ENCODE results near the gene STAB2.

STAB2 gene

GRCh38 chr12:103745962-103746361 is 158.9 kb downstream of the STAB2 start:
- H3K27ac ChIP-seq (ENCODE audit: low read depth, low read length), result no peak overlapping the region
- no peaks in the 10 kb centered on the region for H3K9me3 ChIP-seq (ENCODE audit: control insufficient read depth, insufficient read depth, low read depth, low read length)
- peaks cover 4% of the 10 kb centered on the region for H3K4me1 ChIP-seq (ENCODE audit: control insufficient read depth, insufficient read depth, low read length)
- no peaks in the 10 kb centered on the region for H3K36me3 ChIP-seq (ENCODE audit: control insufficient read depth, insufficient read depth, low read length)
- H3K4me3 ChIP-seq (ENCODE audit: low read depth, low read length), result no peak overlapping the region
- H3K9ac ChIP-seq (ENCODE audit: low read length), result no peak overlapping the region
- no peaks in the 10 kb centered on the region for H3K27me3 ChIP-seq (ENCODE audit: control insufficient read depth, insufficient read depth, low read length)

- H3K4me3 ChIP-seq (ENCODE audit: low read depth, low read length), result no peak overlapping the region
- no peaks in the 10 kb centered on the region for H3K27me3 ChIP-seq (ENCODE audit: control insufficient read depth, insufficient read depth, low read length)
- peaks cover 4% of the 10 kb centered on the region for H3K4me1 ChIP-seq (ENCODE audit: control insufficient read depth, insufficient read depth, low read length)
- H3K36me3 ChIP-seq (ENCODE audit: control insufficient read depth, insufficient read depth, low read length), result no peaks in the 10 kb centered on the region
- H3K27ac ChIP-seq (ENCODE audit: low read depth, low read length), result no peak overlapping the region
- H3K9ac ChIP-seq (ENCODE audit: low read length), result no peak overlapping the region
- no peaks in the 10 kb centered on the region for H3K9me3 ChIP-seq (ENCODE audit: control insufficient read depth, insufficient read depth, low read depth, low read length)
Observed at GRCh38 chr12:103748002-103748401, 160.9 kb downstream of the STAB2 start.

GRCh38 chr12:103748875-103749274 is 161.8 kb downstream of the STAB2 start:
- Histone ChIP-seq H3K36me3 (ENCODE audit: control insufficient read depth, insufficient read depth, low read length) (no peaks in the 10 kb centered on the region), H3K4me1 (ENCODE audit: control insufficient read depth, insufficient read depth, low read length) (peaks cover 4% of the 10 kb centered on the region), H3K27me3 (ENCODE audit: control insufficient read depth, insufficient read depth, low read length) (no peaks in the 10 kb centered on the region), H3K9ac (ENCODE audit: low read length) (no peak overlapping the region), H3K9me3 (ENCODE audit: control insufficient read depth, insufficient read depth, low read depth, low read length) (no peaks in the 10 kb centered on the region), H3K27ac (ENCODE audit: low read depth, low read length) (no peak overlapping the region), H3K4me3 (ENCODE audit: low read depth, low read length) (no peak overlapping the region)

- H3K4me1 ChIP-seq (ENCODE audit: control insufficient read depth, insufficient read depth, low read length), result no peaks in the 10 kb centered on the region
- no peak overlapping the region for H3K4me3 ChIP-seq (ENCODE audit: low read depth, low read length)
- no peak overlapping the region for H3K9ac ChIP-seq (ENCODE audit: low read length)
- H3K27me3 ChIP-seq (ENCODE audit: control insufficient read depth, insufficient read depth, low read length), result no peaks in the 10 kb centered on the region
- no peaks in the 10 kb centered on the region for H3K36me3 ChIP-seq (ENCODE audit: control insufficient read depth, insufficient read depth, low read length)
- no peak overlapping the region for H3K27ac ChIP-seq (ENCODE audit: low read depth, low read length)
- H3K9me3 ChIP-seq (ENCODE audit: control insufficient read depth, insufficient read depth, low read depth, low read length), result no peaks in the 10 kb centered on the region
Observed at GRCh38 chr12:103751171-103751570, 164.1 kb downstream of the STAB2 start.

GRCh38 chr12:103751600-103751999 is 164.5 kb downstream of the STAB2 start:
- Histone ChIP-seq H3K4me1 (ENCODE audit: control insufficient read depth, insufficient read depth, low read length) (no peaks in the 10 kb centered on the region), H3K4me3 (ENCODE audit: low read depth, low read length) (no peak overlapping the region), H3K9me3 (ENCODE audit: control insufficient read depth, insufficient read depth, low read depth, low read length) (no peaks in the 10 kb centered on the region), H3K36me3 (ENCODE audit: control insufficient read depth, insufficient read depth, low read length) (no peaks in the 10 kb centered on the region), H3K27me3 (ENCODE audit: control insufficient read depth, insufficient read depth, low read length) (no peaks in the 10 kb centered on the region), H3K27ac (ENCODE audit: low read depth, low read length) (no peak overlapping the region), H3K9ac (ENCODE audit: low read length) (no peak overlapping the region)

- Histone ChIP-seq H3K27me3 (ENCODE audit: control insufficient read depth, insufficient read depth, low read length) (no peaks in the 10 kb centered on the region), H3K27ac (ENCODE audit: low read depth, low read length) (no peak overlapping the region), H3K9me3 (ENCODE audit: control insufficient read depth, insufficient read depth, low read depth, low read length) (no peaks in the 10 kb centered on the region), H3K9ac (ENCODE audit: low read length) (no peak overlapping the region), H3K4me3 (ENCODE audit: low read depth, low read length) (no peak overlapping the region), H3K4me1 (ENCODE audit: control insufficient read depth, insufficient read depth, low read length) (no peaks in the 10 kb centered on the region), H3K36me3 (ENCODE audit: control insufficient read depth, insufficient read depth, low read length) (no peaks in the 10 kb centered on the region)
Observed at GRCh38 chr12:103755425-103755824, 168.4 kb downstream of the STAB2 start.

GRCh38 chr12:103756443-103756842 is 169.4 kb downstream of the STAB2 start:
- Histone ChIP-seq H3K36me3 (ENCODE audit: control insufficient read depth, insufficient read depth, low read length) (no peaks in the 10 kb centered on the region), H3K4me3 (ENCODE audit: low read depth, low read length) (no peak overlapping the region), H3K9me3 (ENCODE audit: control insufficient read depth, insufficient read depth, low read depth, low read length) (no peaks in the 10 kb centered on the region), H3K4me1 (ENCODE audit: control insufficient read depth, insufficient read depth, low read length) (no peaks in the 10 kb centered on the region), H3K27me3 (ENCODE audit: control insufficient read depth, insufficient read depth, low read length) (no peaks in the 10 kb centered on the region), H3K9ac (ENCODE audit: low read length) (no peak overlapping the region), H3K27ac (ENCODE audit: low read depth, low read length) (no peak overlapping the region)

- Histone ChIP-seq H3K27me3 (ENCODE audit: control insufficient read depth, insufficient read depth, low read length) (no peaks in the 10 kb centered on the region), H3K27ac (ENCODE audit: low read depth, low read length) (no peak overlapping the region), H3K9me3 (ENCODE audit: control insufficient read depth, insufficient read depth, low read depth, low read length) (no peaks in the 10 kb centered on the region), H3K9ac (ENCODE audit: low read length) (no peak overlapping the region), H3K4me3 (ENCODE audit: low read depth, low read length) (no peak overlapping the region), H3K4me1 (ENCODE audit: control insufficient read depth, insufficient read depth, low read length) (no peaks in the 10 kb centered on the region), H3K36me3 (ENCODE audit: control insufficient read depth, insufficient read depth, low read length) (no peaks in the 10 kb centered on the region)
Observed at GRCh38 chr12:103757248-103757647, 170.2 kb downstream of the STAB2 start.

GRCh38 chr12:103758310-103759089 is 171.4 kb downstream of the STAB2 start:
- Histone ChIP-seq H3K4me3 (ENCODE audit: low read depth, low read length) (no peak overlapping the region), H3K4me1 (ENCODE audit: control insufficient read depth, insufficient read depth, low read length) (no peaks in the 10 kb centered on the region), H3K9ac (ENCODE audit: low read length) (no peak overlapping the region), H3K36me3 (ENCODE audit: control insufficient read depth, insufficient read depth, low read length) (peaks cover 2% of the 10 kb centered on the region; the same call in 1 of the 2 replicates), H3K27me3 (ENCODE audit: control insufficient read depth, insufficient read depth, low read length) (no peaks in the 10 kb centered on the region), H3K27ac (ENCODE audit: low read depth, low read length) (no peak overlapping the region), H3K9me3 (ENCODE audit: control insufficient read depth, insufficient read depth, low read depth, low read length) (no peaks in the 10 kb centered on the region)

GRCh38 chr12:103762473-103762872 is 175.4 kb downstream of the STAB2 start:
- Histone ChIP-seq H3K4me3 (ENCODE audit: low read depth, low read length) (no peak overlapping the region), H3K36me3 (ENCODE audit: control insufficient read depth, insufficient read depth, low read length) (peaks cover 8% of the 10 kb centered on the region; the same call in 1 of the 2 replicates), H3K4me1 (ENCODE audit: control insufficient read depth, insufficient read depth, low read length) (no peaks in the 10 kb centered on the region), H3K27ac (ENCODE audit: low read depth, low read length) (no peak overlapping the region), H3K9me3 (ENCODE audit: control insufficient read depth, insufficient read depth, low read depth, low read length) (no peaks in the 10 kb centered on the region), H3K27me3 (ENCODE audit: control insufficient read depth, insufficient read depth, low read length) (no peaks in the 10 kb centered on the region), H3K9ac (ENCODE audit: low read length) (no peak overlapping the region)

- H3K27me3 ChIP-seq (ENCODE audit: control insufficient read depth, insufficient read depth, low read length), result no peaks in the 10 kb centered on the region
- H3K27ac ChIP-seq (ENCODE audit: low read depth, low read length), result no peak overlapping the region
- no peaks in the 10 kb centered on the region for H3K9me3 ChIP-seq (ENCODE audit: control insufficient read depth, insufficient read depth, low read depth, low read length)
- no peak overlapping the region for H3K9ac ChIP-seq (ENCODE audit: low read length)
- peaks cover 8% of the 10 kb centered on the region for H3K36me3 ChIP-seq (ENCODE audit: control insufficient read depth, insufficient read depth, low read length)
- peaks cover 15% of the 10 kb centered on the region for H3K4me1 ChIP-seq (ENCODE audit: control insufficient read depth, insufficient read depth, low read length)
- no peak overlapping the region for H3K4me3 ChIP-seq (ENCODE audit: low read depth, low read length)
Observed at GRCh38 chr12:103765322-103765721, 178.2 kb downstream of the STAB2 start.

Measured in HUES6 (cell line).